Esophagus muscularis mucosa (tissue), 3 donors: ENCODE results near the gene YWHAE.

Experiments
- POLR2A ChIP-seq: fragments of 450-650 bp; IDR thresholded peaks from one replicate; pipeline ENCODE4 v1.6.1; 2017; ENCODE audit warnings: antibody characterized with exemption, moderate library complexity, mild to moderate bottlenecking, low read depth
- TF ChIP-seq, protein P1 (sequence below), 3 experiments: fragments of 200-600 bp in 2 of 3; fragments of 450-650 bp in 1 of 3; sonication (generic) in 2 of 3; IDR thresholded peaks; one replicate each; pipeline ENCODE4 v1.5.1; 2017 to 2019; ENCODE audit warnings: antibody characterized with exemption in 3 of 3, mild to moderate bottlenecking in 2 of 3, moderate library complexity in 1 of 3

DNA sequence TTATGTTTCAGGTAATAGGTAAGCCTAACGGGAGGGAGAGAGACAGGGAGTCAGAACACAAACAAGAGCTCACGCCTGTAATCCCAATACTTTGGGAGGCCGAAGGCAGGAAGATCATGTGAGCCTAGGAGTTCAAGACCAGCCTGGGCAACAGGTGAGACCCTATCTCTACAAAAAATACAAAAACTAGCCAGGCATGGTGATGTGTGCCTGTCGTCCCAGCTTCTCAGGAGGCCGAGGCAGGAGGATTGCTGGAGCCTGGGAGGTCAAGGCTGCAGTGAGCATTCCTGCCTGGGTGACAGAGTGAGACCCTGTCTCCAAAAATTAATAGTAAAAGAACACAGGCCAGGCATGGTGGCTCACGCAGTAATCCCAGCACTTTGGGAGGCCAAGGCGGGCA is 27.4 kb downstream of the YWHAE start:
- TF ChIP-seq POLR2A, result no peak
- TF ChIP-seq, protein P1, sequence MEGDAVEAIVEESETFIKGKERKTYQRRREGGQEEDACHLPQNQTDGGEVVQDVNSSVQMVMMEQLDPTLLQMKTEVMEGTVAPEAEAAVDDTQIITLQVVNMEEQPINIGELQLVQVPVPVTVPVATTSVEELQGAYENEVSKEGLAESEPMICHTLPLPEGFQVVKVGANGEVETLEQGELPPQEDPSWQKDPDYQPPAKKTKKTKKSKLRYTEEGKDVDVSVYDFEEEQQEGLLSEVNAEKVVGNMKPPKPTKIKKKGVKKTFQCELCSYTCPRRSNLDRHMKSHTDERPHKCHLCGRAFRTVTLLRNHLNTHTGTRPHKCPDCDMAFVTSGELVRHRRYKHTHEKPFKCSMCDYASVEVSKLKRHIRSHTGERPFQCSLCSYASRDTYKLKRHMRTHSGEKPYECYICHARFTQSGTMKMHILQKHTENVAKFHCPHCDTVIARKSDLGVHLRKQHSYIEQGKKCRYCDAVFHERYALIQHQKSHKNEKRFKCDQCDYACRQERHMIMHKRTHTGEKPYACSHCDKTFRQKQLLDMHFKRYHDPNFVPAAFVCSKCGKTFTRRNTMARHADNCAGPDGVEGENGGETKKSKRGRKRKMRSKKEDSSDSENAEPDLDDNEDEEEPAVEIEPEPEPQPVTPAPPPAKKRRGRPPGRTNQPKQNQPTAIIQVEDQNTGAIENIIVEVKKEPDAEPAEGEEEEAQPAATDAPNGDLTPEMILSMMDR (IDR thresholded peaks at IDR 0.05), result no peak
